ENCODE data around the gene MAST4. TPM values are rescaled to one million over a fixed set of nuclear protein-coding genes. Genes with fewer than 3 reads are reported as not detected.
"Not testable (repeated sequence)": the region's sequence is repeated elsewhere in the genome, so short reads cannot be mapped to it uniquely, and the experiment has no call there.

MAST4 gene
- total RNA-seq, 1 donor from 2014 or later, result 19.0 TPM

DNA sequence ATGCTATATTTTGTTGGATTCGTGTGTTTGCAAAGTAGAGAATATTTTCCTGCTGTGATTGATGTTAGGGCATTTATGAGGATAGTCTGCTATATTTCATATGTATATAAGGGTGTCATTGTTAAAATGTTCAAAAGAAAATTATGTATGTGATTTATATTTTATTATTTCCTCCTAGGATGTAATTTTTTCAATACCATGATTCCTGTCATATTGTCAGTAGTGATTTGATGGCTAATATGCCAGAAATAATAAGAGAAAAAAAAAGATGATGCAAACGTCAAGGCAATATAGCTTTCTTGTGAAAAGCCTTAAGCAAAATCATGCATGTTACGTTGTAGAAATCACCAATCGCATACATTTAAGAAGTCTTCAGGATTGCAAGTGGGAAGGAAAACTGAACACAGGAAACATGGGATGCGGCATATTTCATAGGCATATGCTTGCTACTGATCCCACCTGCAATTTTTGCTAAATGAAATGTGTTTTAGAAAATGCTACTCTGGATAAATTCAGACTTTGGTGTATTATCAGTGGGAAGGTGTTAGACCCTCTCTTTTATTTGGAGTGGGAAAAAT, 224.5 kb downstream of the MAST4 start:
- H3K9me3 Mint-ChIP-seq, result peaks cover 7% of the 10 kb centered on the region
- peaks cover 9% of the 10 kb centered on the region for H3K36me3 Mint-ChIP-seq (ENCODE audit: low read depth)
- H3K4me3 Mint-ChIP-seq, result no peak overlapping the region
- H3K27ac Mint-ChIP-seq, result no peak overlapping the region
- no peak for DNase-seq (ENCODE audit: low spot score)
- no peaks in the 10 kb centered on the region for H3K27me3 Mint-ChIP-seq (ENCODE audit: insufficient read depth)
- H3K4me1 Mint-ChIP-seq (ENCODE audit: low read depth), result peaks cover 85% of the 10 kb centered on the region
- intact Hi-C loops (cut with micrococcal nuclease), result loop anchor here (5.0 to 10.0 kb wide), 5 partner anchors 646 to 1612 kb away; partner anchors contain the start of genes ERBIN, NLN, SGTB and SHLD3

DNA sequence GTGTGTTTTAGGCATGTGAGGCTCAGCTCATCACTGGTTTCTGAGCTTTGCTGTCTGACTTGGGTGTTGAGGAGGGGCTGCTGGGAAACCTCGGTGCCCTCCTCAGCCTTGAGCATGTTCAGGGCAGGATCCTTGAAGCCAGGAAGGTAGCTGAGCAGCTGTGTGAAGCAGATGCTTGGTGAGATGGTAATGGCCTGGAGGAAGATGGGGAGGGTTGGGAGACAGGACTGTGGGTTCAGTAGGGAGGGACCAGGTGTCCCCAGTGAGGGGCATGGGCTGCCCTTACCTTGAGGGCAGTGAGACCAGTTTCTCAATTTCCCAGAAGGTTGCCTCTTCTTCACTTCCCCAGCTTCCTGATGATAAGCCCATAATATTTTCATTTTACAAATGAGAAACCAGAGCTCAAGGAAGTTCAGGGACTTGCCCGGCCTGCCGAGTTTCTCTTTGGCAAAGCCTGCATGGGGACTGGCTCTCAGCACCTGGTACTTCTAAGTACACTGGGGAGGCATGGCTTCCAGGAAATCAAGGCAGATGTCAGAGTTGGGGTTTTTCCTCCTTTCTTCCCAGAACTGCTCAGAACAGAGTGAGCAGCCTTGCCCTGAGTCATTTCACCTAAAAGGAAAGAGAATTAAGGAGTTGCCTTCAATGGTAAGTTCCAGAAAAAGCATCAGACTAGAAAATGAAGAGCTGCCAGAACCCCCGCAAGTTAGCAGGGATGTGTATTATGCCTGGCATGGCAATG, 225.7 kb downstream of the MAST4 start:
- peak; percentile 56 for DNase-seq (ENCODE audit: low spot score)
- Mint-ChIP-seq H3K36me3 (ENCODE audit: low read depth) (peaks cover 9% of the 10 kb centered on the region), H3K27ac (peak overlapping the region; percentile 93), H3K9me3 (peaks cover 7% of the 10 kb centered on the region), H3K27me3 (ENCODE audit: insufficient read depth) (no peaks in the 10 kb centered on the region), H3K4me3 (peak overlapping the region; percentile 74), H3K4me1 (ENCODE audit: low read depth) (peaks cover 83% of the 10 kb centered on the region)
- intact Hi-C loops (cut with micrococcal nuclease), result loop anchor here (1.0 to 10.0 kb wide), 8 partner anchors 8 to 1610 kb away; partner anchors contain the start of genes ERBIN, NLN, SGTB and SHLD3

DNA sequence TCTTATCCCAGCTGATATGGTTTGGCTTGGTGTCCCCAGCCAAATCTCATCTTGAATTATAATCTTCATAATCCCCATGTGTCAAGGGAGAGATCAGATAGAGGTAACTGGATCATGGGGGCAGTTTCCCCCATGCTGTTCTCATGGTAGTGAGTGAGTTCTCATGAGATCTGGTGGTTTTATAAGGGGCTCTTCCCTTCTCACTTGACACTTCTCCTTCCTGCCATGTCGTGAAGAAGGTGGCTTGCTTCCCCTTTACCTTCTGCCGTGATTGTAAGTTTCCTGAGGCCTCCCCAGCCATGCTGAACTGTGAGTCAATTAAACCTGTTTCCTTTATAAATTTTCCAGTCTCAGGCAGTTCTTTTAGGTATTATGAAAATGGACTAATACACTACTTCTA, 226.7 kb downstream of the MAST4 start:
- DNase-seq (ENCODE audit: low spot score); H3K36me3 Mint-ChIP-seq (ENCODE audit: low read depth); H3K27me3 Mint-ChIP-seq (ENCODE audit: insufficient read depth); H3K9me3 Mint-ChIP-seq: not testable (repeated sequence)
- Mint-ChIP-seq H3K4me3 (peak overlapping the region; percentile 16), H3K27ac (peak overlapping the region; percentile 93), H3K4me1 (ENCODE audit: low read depth) (peaks cover 89% of the 10 kb centered on the region)
- intact Hi-C loops (cut with micrococcal nuclease), result loop anchor here (1.0 to 10.0 kb wide), 8 partner anchors 7 to 1609 kb away; partner anchors contain the start of genes ERBIN, NLN, SGTB and SHLD3

DNA sequence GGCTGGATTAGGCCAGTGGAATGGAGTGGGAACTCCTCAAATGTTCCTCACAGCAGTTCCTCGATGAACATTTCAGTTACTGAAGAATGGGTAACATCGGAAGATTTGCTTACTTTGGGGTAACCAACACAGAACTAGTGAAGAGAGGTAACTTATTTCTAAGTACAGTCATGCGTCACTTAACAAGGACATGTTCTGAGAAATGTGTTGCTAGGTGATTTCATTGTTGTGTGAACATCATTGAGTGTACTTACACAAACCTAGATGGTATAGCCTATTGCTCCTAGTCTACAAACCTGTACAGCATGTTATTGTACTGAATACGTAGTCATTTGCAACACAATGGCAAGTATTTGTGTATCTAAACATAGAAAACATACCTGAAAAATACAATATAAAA, 228.3 kb downstream of the MAST4 start:
- H3K27me3 Mint-ChIP-seq (ENCODE audit: insufficient read depth), result no peaks in the 10 kb centered on the region
- peak overlapping the region; percentile 93 for H3K27ac Mint-ChIP-seq
- DNase-seq (ENCODE audit: low spot score), result no peak
- H3K4me1 Mint-ChIP-seq (ENCODE audit: low read depth), result peaks cover 89% of the 10 kb centered on the region
- intact Hi-C loops (cut with micrococcal nuclease), result loop anchor here (5.0 to 10.0 kb wide), 5 partner anchors 650 to 1608 kb away; partner anchors contain the start of genes ERBIN, NLN, SGTB and SHLD3
- peak overlapping the region; percentile 43 for H3K4me3 Mint-ChIP-seq
- H3K36me3 Mint-ChIP-seq (ENCODE audit: low read depth), result peaks cover 6% of the 10 kb centered on the region
- H3K9me3 Mint-ChIP-seq, result peaks cover 7% of the 10 kb centered on the region

DNA sequence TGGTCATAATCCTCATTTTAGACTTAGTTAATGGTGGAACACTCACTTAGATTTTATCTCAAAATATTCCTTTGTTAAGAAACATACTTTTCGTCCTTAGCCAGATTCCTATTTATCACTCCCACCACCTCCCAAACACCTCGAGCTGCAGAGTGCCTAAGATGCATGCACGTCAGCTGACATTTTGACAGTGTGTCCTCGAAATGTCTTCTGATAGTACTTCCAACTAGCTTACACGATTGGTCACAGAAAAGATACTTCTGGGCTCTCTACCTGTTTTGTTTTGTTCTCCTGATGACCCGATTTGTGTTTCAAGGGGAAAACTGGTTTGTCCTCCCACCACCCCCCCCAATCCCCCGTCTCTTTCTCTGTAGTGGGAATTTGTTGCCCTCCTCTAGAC, 230.1 kb downstream of the MAST4 start:
- Mint-ChIP-seq H3K4me1 (ENCODE audit: low read depth) (peaks cover 91% of the 10 kb centered on the region), H3K27ac (no peak overlapping the region)

DNA sequence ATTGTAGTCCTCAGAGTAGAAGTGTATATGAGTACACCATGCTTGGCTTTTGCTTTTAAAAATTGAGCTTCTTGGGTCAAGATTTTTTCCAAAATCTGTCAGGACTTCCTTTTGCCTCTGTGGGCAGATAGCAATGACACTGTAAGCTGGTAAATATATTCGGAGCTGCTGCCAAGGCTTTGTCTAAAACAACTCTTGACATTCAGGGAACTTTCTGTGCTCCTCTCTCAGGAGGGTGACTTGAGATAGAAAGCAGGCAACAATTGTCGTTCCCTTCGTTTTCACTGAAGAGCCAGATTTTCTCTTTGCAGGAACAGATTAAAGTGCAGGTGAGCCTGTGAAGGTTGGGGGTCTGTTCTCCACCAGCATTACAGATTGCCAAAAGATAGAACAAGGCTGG, 230.5 kb downstream of the MAST4 start:
- H3K4me3 Mint-ChIP-seq, result no peak overlapping the region
- peaks cover 7% of the 10 kb centered on the region for H3K9me3 Mint-ChIP-seq
- peaks cover 9% of the 10 kb centered on the region for H3K36me3 Mint-ChIP-seq (ENCODE audit: low read depth)
- H3K27me3 Mint-ChIP-seq (ENCODE audit: insufficient read depth), result no peaks in the 10 kb centered on the region
- no peak for DNase-seq (ENCODE audit: low spot score)
- intact Hi-C loops (cut with micrococcal nuclease), result loop anchor here (5.0 to 10.0 kb wide), 5 partner anchors 229 to 1202 kb away; partner anchors contain the start of genes MAST4, NLN, SGTB and SHLD3
- H3K27ac Mint-ChIP-seq, result no peak overlapping the region
- H3K4me1 Mint-ChIP-seq (ENCODE audit: low read depth), result peaks cover 91% of the 10 kb centered on the region

More for the DNA sequence above, 230.1 kb downstream of the MAST4 start:
- no peaks in the 10 kb centered on the region for H3K27me3 Mint-ChIP-seq (ENCODE audit: insufficient read depth)
- peaks cover 9% of the 10 kb centered on the region for H3K36me3 Mint-ChIP-seq (ENCODE audit: low read depth)
- H3K4me3 Mint-ChIP-seq, result no peak overlapping the region
- DNase-seq (ENCODE audit: low spot score), result no peak
- intact Hi-C loops (cut with micrococcal nuclease), result loop anchor here (5.0 to 10.0 kb wide), 5 partner anchors 229 to 1201 kb away; partner anchors contain the start of genes MAST4, NLN, SGTB and SHLD3
- peaks cover 7% of the 10 kb centered on the region for H3K9me3 Mint-ChIP-seq

DNA sequence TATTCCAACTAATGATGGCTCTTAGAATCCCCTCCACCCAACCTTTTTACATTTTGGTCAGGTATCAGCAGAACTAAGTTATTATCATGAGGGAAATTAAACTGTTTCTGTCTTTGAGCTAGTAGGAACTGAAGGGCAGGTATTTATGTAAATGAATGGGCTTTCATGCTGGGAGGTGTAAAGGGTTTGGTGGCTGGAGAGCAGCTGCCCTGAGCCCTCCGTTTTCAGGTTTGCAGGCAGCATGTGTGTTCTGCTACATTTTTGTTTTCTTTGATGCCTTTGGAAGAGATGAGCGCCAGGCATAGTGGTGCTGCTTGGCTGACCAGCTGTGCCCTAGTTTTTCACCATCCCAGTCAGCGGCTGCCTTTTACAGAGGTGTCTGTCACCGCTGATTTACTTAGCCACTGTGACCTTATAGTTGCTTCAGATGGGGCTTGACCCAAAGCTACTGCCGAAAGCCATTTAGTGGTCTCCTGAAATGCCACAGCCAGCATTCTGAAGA, 231.9 kb downstream of the MAST4 start:
- peaks cover 91% of the 10 kb centered on the region for H3K4me1 Mint-ChIP-seq (ENCODE audit: low read depth)
- intact Hi-C loops (cut with micrococcal nuclease), result loop anchor here (1.0 to 10.0 kb wide), 8 partner anchors 177 to 1203 kb away; partner anchors contain the start of genes MAST4, NLN, SGTB and SHLD3

DNA sequence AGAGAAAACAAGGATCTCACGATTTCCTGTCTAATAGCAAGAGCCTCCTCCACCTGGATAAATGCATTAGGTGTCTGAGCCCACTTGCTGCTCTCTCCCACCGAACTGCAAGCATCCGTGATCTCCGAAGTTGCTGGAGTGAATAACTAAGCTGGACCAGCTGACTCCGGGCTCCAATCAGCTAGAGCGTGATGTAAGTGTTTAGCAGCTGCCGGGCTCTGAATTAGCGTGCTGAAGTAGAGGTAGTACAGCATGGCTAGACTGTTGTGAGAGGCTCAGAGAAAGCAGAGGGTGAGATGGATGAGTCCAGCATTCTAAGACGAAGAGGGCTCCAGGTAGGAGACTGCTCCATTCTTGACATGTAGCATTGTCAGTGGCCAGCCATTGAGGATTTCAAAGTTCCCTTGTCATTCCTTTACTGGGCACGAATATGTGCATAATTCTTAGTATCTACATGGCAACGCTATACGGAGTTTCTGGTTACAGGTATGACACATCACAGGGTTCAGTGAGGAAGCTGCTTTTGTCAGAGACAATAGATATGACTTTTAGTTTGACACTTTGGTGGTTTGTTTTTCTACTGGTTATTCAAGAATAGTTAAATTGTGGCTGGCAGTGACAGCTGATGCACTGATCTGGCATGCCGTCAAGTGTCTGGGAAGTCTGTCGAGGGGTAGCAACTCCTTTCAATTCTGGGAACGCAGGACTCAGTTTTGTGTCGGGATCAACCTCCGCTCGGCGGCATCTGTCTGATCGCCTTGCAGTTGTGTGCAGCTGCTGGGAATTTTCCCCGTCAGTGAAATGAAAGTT, 232.6 kb downstream of the MAST4 start:
- intact Hi-C loops (cut with micrococcal nuclease), result loop anchor here (1.0 to 10.0 kb wide), 10 partner anchors 12 to 1204 kb away; partner anchors contain the start of genes MAST4, NLN, SGTB and SHLD3
- peak overlapping the region; percentile 94 for H3K4me3 Mint-ChIP-seq

More for the DNA sequence above, 231.9 kb downstream of the MAST4 start:
- Mint-ChIP-seq H3K9me3 (peaks cover 7% of the 10 kb centered on the region), H3K27ac (peak overlapping the region; percentile 96), H3K27me3 (ENCODE audit: insufficient read depth) (no peaks in the 10 kb centered on the region), H3K36me3 (ENCODE audit: low read depth) (peaks cover 13% of the 10 kb centered on the region), H3K4me3 (peak overlapping the region; percentile 94)
- DNase-seq (ENCODE audit: low spot score), result no peak

DNA sequence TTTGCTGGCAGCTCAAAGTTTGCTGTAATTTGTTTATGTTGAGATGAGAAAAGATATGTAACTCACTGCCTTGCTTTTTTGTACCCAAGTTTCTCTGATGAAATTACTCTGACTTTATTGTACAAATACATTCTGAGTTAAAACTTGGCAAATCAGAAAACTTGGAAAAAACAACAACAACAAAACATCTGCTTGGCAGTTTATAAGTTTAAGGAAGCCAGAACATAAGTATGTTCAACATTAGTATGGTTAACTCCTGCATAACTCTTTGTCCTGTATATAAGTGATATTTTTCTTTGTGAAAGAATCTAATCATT, 233.1 kb downstream of the MAST4 start:
- intact Hi-C loops (cut with micrococcal nuclease), result loop anchor here (1.0 to 10.0 kb wide), 9 partner anchors 11 to 1205 kb away; partner anchors contain the start of genes MAST4, NLN, SGTB and SHLD3
- Mint-ChIP-seq H3K27me3 (ENCODE audit: insufficient read depth) (no peaks in the 10 kb centered on the region), H3K4me3 (peak overlapping the region; percentile 94), H3K4me1 (ENCODE audit: low read depth) (peaks cover 90% of the 10 kb centered on the region), H3K27ac (peak overlapping the region; percentile 96), H3K36me3 (ENCODE audit: low read depth) (peaks cover 20% of the 10 kb centered on the region), H3K9me3 (peaks cover under 1% of the 10 kb centered on the region)
- DNase-seq (ENCODE audit: low spot score), result no peak

More for the DNA sequence above, 232.6 kb downstream of the MAST4 start:
- H3K4me1 Mint-ChIP-seq (ENCODE audit: low read depth), result peaks cover 90% of the 10 kb centered on the region
- H3K36me3 Mint-ChIP-seq (ENCODE audit: low read depth), result peaks cover 16% of the 10 kb centered on the region
- peak; percentile 75 for DNase-seq (ENCODE audit: low spot score)
- no peaks in the 10 kb centered on the region for H3K27me3 Mint-ChIP-seq (ENCODE audit: insufficient read depth)
- peaks cover 7% of the 10 kb centered on the region for H3K9me3 Mint-ChIP-seq
- peak overlapping the region; percentile 96 for H3K27ac Mint-ChIP-seq

DNA sequence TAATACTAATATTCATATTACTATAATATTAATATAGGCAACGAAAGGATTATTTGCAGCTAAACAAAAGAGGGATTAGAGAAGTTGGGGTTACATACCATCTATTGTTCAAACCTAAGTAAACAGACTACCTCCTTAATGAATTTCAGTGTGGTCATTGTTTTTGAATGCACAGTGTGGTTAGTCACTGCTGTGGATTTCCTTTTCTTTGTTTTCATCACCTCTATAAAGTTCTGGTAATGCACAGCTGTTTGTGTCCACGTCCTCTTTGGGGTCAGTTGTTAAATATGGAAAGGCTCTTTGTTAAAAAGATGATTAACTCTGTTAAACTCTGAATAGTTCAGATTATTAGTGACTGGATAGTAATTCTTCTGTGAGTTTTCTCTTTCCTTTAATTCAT, 233.6 kb downstream of the MAST4 start:
- peak overlapping the region; percentile 95 for H3K27ac Mint-ChIP-seq
- no peaks in the 10 kb centered on the region for H3K9me3 Mint-ChIP-seq
- no peaks in the 10 kb centered on the region for H3K27me3 Mint-ChIP-seq (ENCODE audit: insufficient read depth)
- H3K36me3 Mint-ChIP-seq (ENCODE audit: low read depth), result peaks cover 18% of the 10 kb centered on the region
- H3K4me3 Mint-ChIP-seq, result peak overlapping the region; percentile 88
- intact Hi-C loops (cut with micrococcal nuclease), result loop anchor here (1.0 to 10.0 kb wide), 10 partner anchors 8 to 1205 kb away; partner anchors contain the start of genes MAST4, NLN, SGTB and SHLD3
- H3K4me1 Mint-ChIP-seq (ENCODE audit: low read depth), result peaks cover 90% of the 10 kb centered on the region
- DNase-seq (ENCODE audit: low spot score), result no peak

DNA sequence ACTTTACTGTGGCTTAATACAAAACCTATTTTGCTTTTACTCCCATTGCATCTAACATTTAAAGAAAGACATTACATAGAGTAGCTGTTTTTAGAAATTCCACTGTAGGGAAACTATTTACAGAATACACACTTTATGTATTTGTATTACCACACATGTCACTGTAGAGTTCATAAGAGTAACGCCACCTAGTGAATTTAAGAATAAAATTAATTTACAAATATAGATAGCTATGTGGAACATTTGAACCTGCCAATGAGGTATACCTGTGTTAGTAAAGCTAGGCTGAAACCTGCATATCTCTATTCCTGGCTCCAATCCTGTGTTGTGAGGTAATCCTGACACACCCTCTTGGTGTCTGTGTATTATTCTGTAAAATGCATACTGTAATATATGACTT, 234.4 kb downstream of the MAST4 start:
- peaks cover 87% of the 10 kb centered on the region for H3K4me1 Mint-ChIP-seq (ENCODE audit: low read depth)
- peak overlapping the region; percentile 79 for H3K27ac Mint-ChIP-seq
- no peaks in the 10 kb centered on the region for H3K9me3 Mint-ChIP-seq
- peak overlapping the region; percentile 85 for H3K4me3 Mint-ChIP-seq
- DNase-seq (ENCODE audit: low spot score), result no peak
- H3K36me3 Mint-ChIP-seq (ENCODE audit: low read depth), result peaks cover 17% of the 10 kb centered on the region
- intact Hi-C loops (cut with micrococcal nuclease), result loop anchor here (1.0 kb wide), 1 partner anchor 8 kb away; no protein-coding TSS in a partner anchor
- H3K27me3 Mint-ChIP-seq (ENCODE audit: insufficient read depth), result no peaks in the 10 kb centered on the region
